B cell (primary cell): ENCODE results near the gene ZFYVE27. TPM values are rescaled to one million over a fixed set of nuclear protein-coding genes. Genes with fewer than 3 reads are reported as not detected.

Experiments used
- ATAC-seq: fragments of 200-7000 bp; cut with Tn5 transposase; one replicate; pipeline ENCODE4 v1.10.0; 2021; ENCODE audit warnings: low read depth, mild to moderate bottlenecking, moderate number of reproducible peaks, moderate library complexity
- CTCF ChIA-PET: fragments of 350-600 bp; sonication (Branson Sonifier 250); formaldehyde crosslinking; loops from one replicate; lab custom pipeline; 2021; ENCODE audit warnings: antibody characterized with exemption, inconsistent platforms; lab: Charles Lee
- POLR2A ChIA-PET: fragments of 350-600 bp; sonication (Branson Sonifier 250); formaldehyde crosslinking; loops from one replicate; lab custom pipeline; 2021; ENCODE audit warnings: antibody characterized with exemption; lab: Charles Lee
- DNase-seq: peaks from one replicate; pipeline ENCODE4 v3.0.0; 2013
- H2AFZ ChIP-seq: 2 replicates; pipeline ENCODE4 v1.6.1; 2012; ENCODE audit warnings: mild to moderate bottlenecking, low read depth, low read length; ENCODE audit not compliant: insufficient read depth, poor library complexity, severe bottlenecking
- H3K27ac ChIP-seq, 2 donors: 1 replicate in 1 of 2; 2 replicates in 1 of 2; pipeline ENCODE4 v1.5.1; 2012 to 2013; ENCODE audit warnings: low read length in 2 of 2, mild to moderate bottlenecking in 2 of 2, moderate library complexity in 1 of 2
- H3K27me3 ChIP-seq, 4 experiments: fragments of 200-600 bp in 1 of 4; sonication (generic) in 1 of 4; replicated peaks in 1 of 4; 1 replicate in 2 of 4; 2 replicates in 2 of 4; pipeline versions ENCODE4 v1.6.1 to v1.7.0; 2013 to 2016; ENCODE audit warnings: low read length in 3 of 4, mild to moderate bottlenecking in 2 of 4, mixed read lengths in 1 of 4, moderate library complexity in 1 of 4; ENCODE audit not compliant: insufficient read depth in 4 of 4, control insufficient read depth in 3 of 4; ENCODE audit errors: control extremely low read depth in 1 of 4
- H3K36me3 ChIP-seq, 2 experiments: replicated peaks in 1 of 2; 1 replicate in 1 of 2; 2 replicates in 1 of 2; pipeline versions ENCODE4 v1.6.1 to v1.7.1; 2013; ENCODE audit warnings: low read length in 1 of 2; ENCODE audit not compliant: insufficient read depth in 2 of 2, control insufficient read depth in 1 of 2; ENCODE audit errors: control extremely low read depth in 1 of 2, extremely low read depth in 1 of 2
- H3K4me1 ChIP-seq, 2 donors: fragments of 200-600 bp in 1 of 2; sonication (generic) in 1 of 2; 1 replicate in 1 of 2; 2 replicates in 1 of 2; pipeline versions ENCODE4 v1.5.1 to v1.6.1; 2013 to 2017; ENCODE audit warnings: low read length in 2 of 2; ENCODE audit not compliant: control insufficient read depth in 2 of 2, insufficient read depth in 2 of 2
- H3K4me2 ChIP-seq: replicated peaks from 2 replicates; pipeline ENCODE3; 2012; ENCODE audit warnings: mild to moderate bottlenecking, low read depth, low read length; ENCODE audit not compliant: poor library complexity, severe bottlenecking
- H3K4me3 ChIP-seq, 5 experiments: fragments of 200-600 bp in 1 of 5; sonication (generic) in 1 of 5; 1 replicate in 3 of 5; 2 replicates in 2 of 5; pipeline versions ENCODE4 v1.5.1 to v1.7.0; 2011 to 2016; ENCODE audit warnings: low read length in 4 of 5, mild to moderate bottlenecking in 4 of 5, low read depth in 2 of 5, control low read depth in 1 of 5, moderate library complexity in 1 of 5; ENCODE audit not compliant: insufficient read depth in 1 of 5; ENCODE audit errors: control extremely low read depth in 1 of 5, extremely low read depth in 1 of 5
- H3K79me2 ChIP-seq: fragments of 200-600 bp; sonication (generic); one replicate; pipeline ENCODE4 v1.6.0; 2016; ENCODE audit warnings: low read length; ENCODE audit not compliant: control insufficient read depth, insufficient read depth
- H3K9ac ChIP-seq: fragments of 200-600 bp; sonication (generic); 2 replicates; pipeline ENCODE4 v1.6.1; 2017; ENCODE audit warnings: mild to moderate bottlenecking, low read length, moderate library complexity
- H3K9me3 ChIP-seq, 3 donors: one replicate each; pipeline versions ENCODE4 v1.6.1 to v1.7.1; 2013; ENCODE audit warnings: low read length in 2 of 3; ENCODE audit not compliant: control insufficient read depth in 2 of 3, insufficient read depth in 1 of 3; ENCODE audit errors: control extremely low read depth in 1 of 3
- H4K20me1 ChIP-seq: 2 replicates; pipeline ENCODE4 v1.6.0; 2012; ENCODE audit warnings: mild to moderate bottlenecking, low read length; ENCODE audit not compliant: insufficient read depth, control insufficient read depth, poor library complexity, severe bottlenecking
- H3K27ac Mint-ChIP-seq: one replicate; pipeline ENCODE4 v1.8.0; 2021; ENCODE audit warnings: mixed read lengths
- H3K27me3 Mint-ChIP-seq: one replicate; pipeline ENCODE4 v1.8.0; 2021; ENCODE audit warnings: mixed read lengths
- H3K4me1 Mint-ChIP-seq: one replicate; pipeline ENCODE4 v1.8.0; 2021; ENCODE audit warnings: mixed read lengths
- H3K4me3 Mint-ChIP-seq: one replicate; pipeline ENCODE4 v1.8.0; 2021; ENCODE audit warnings: mixed read lengths
- H3K9me3 Mint-ChIP-seq: one replicate; pipeline ENCODE4 v1.8.0; 2022; ENCODE audit warnings: mixed read lengths; ENCODE audit not compliant: insufficient read depth
- CTCF ChIP-seq: fragments of 200-600 bp; IDR thresholded peaks from one replicate; pipeline ENCODE4 v1.8.0; 2022; ENCODE audit warnings: antibody characterized with exemption, mild to moderate bottlenecking
- EZH2 ChIP-seq: IDR thresholded peaks from 2 replicates; pipeline ENCODE4 v1.6.1; 2012; ENCODE audit warnings: borderline replicate concordance, low read depth, mild to moderate bottlenecking, moderate library complexity, low read length; ENCODE audit not compliant: insufficient read depth, poor library complexity, severe bottlenecking
- WGBS: methylation state at CpG from one replicate; pipeline ENCODE4 v1.1.5; 2013; ENCODE audit warnings: missing lambda C conversion rate; ENCODE audit not compliant: insufficient coverage; 5-methylcytosine and 5-hydroxymethylcytosine counted together
- intact Hi-C: fragments of 100-400 bp; cut with micrococcal nuclease; formaldehyde crosslinking; loops from one replicate; pipeline ENCODE4 v1.10.0; 2022
- polyA plus RNA-seq: library from polyadenylated mRNA; depleted of rRNA; stranded (reverse); fragments of >200 nt; gene quantifications from 2 replicates; pipeline ENCODE4 v1.2.3, GENCODE V29; 2012
- total RNA-seq, 2 donors: library from RNA; stranded (reverse); fragments of 120-200 nt in 1 of 2; gene quantifications; 1 replicate in 1 of 2; 2 replicates in 1 of 2; pipeline versions ENCODE4 v1.2.3 to v1.2.4, GENCODE V29; 2013 to 2022

The ZFYVE27 gene
- total and polyA plus RNA-seq, 2 donors (not counting 1 experiment from before 2014, with no cell fraction given) = 50.4 to 79.7 TPM

GRCh38 chr10:97704341-97704740 lies 32.6 kb upstream of the ZFYVE27 start:
- Histone ChIP-seq H3K79me2 (no peaks in the 10 kb centered on the region), H3K27ac (no peak overlapping the region), H3K27me3 (peaks cover 0 to 20% (median 6%) of the 10 kb centered on the region in 4 experiments), H3K4me1 (no peaks in the 10 kb centered on the region), H4K20me1 (no peaks in the 10 kb centered on the region), H3K4me2 (no peak overlapping the region), H2AFZ (no peak overlapping the region), H3K36me3 (no peaks in the 10 kb centered on the region), H3K9me3 (no peaks in the 10 kb centered on the region), H3K9ac (no peak overlapping the region), H3K4me3 (no peak overlapping the region)
- no peaks in the 10 kb centered on the region for H3K9me3 Mint-ChIP-seq
- ChIA-PET CTCF (interaction anchor here (0.7 to 6.2 kb wide), 9 partner anchors 9 to 252 kb away, joined by 3 to 117 read pairs (median 3); partner anchors contain the start of genes MARVELD1 and ZFYVE27), POLR2A (no interaction called here)
- no peak for DNase-seq
- WGBS = 50% methylated on average over 1 of the region's 1 CpG
- intact Hi-C loops = no loop called here
- H3K27me3 Mint-ChIP-seq = peaks cover 21% of the 10 kb centered on the region
- no peak for ATAC-seq
- no peak overlapping the region for H3K4me3 Mint-ChIP-seq
- no peak for TF ChIP-seq EZH2
- no peak for TF ChIP-seq CTCF
- H3K27ac Mint-ChIP-seq = no peak overlapping the region
- H3K4me1 Mint-ChIP-seq = no peaks in the 10 kb centered on the region

- H3K4me3 Mint-ChIP-seq = no peak overlapping the region
- TF ChIP-seq EZH2 (no peak), CTCF (no peak)
- no peak overlapping the region for H3K27ac Mint-ChIP-seq
- peaks cover 0 to 28% (median 11%) of the 10 kb centered on the region in 4 experiments for H3K27me3 ChIP-seq
- H3K4me2 ChIP-seq = no peak overlapping the region
- H4K20me1 ChIP-seq = no peaks in the 10 kb centered on the region
- ATAC-seq (no peak), DNase-seq (no peak)
- no peaks in the 10 kb centered on the region for H3K79me2 ChIP-seq
- no peaks in the 10 kb centered on the region for H3K4me1 ChIP-seq
- H2AFZ ChIP-seq = no peak overlapping the region
- ChIA-PET POLR2A (no interaction called here), CTCF (interaction anchor here (0.7 to 6.2 kb wide), 7 partner anchors 8 to 28 kb away, joined by 3 to 117 read pairs (median 3); partner anchors contain the start of genes MARVELD1 and ZFYVE27)
- no peak overlapping the region for H3K9ac ChIP-seq
- intact Hi-C loops = no loop called here
- H3K4me3 ChIP-seq = no peak overlapping the region
- H3K4me1 Mint-ChIP-seq = no peaks in the 10 kb centered on the region
- peaks cover 28% of the 10 kb centered on the region for H3K27me3 Mint-ChIP-seq
- H3K36me3 ChIP-seq = no peaks in the 10 kb centered on the region
- no peak overlapping the region for H3K27ac ChIP-seq
- no peaks in the 10 kb centered on the region for H3K9me3 ChIP-seq
- 79% methylated on average over 2 of the region's 3 CpGs for WGBS
- H3K9me3 Mint-ChIP-seq = no peaks in the 10 kb centered on the region
Observed at GRCh38 chr10:97705006-97705670, 31.8 kb upstream of the ZFYVE27 start.
